NOMO-1 treated with dmso at 0.1 percent for 144 hours (cell line): ENCODE results near the gene SPIN2B.

Experiments used
- DNase-seq: peaks from one replicate; lab custom pipeline; 2025; ENCODE audit not compliant: unreplicated experiment; lab: John Stamatoyannopoulos, UW

SPIN2B gene

DNA sequence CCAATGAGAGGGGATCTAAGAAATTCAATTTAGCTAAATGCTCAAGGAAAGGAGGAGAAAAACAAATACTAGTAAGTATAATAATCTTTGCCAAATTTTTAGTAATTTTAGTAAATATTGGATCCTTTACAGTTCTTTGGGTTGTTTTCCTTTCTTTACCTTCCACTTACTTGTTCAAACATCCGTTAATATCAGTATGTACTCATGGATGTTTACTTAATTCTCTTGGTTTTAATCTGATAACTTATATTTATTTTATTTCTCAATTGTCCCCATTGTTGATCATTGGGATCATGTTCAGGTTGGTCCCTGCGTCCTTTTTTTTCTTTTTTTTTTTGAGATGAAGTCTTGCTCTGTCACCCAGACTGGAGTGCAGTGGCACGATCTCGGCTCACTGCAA is 46.9 kb downstream of the SPIN2B start:
- no peak for DNase-seq

DNA sequence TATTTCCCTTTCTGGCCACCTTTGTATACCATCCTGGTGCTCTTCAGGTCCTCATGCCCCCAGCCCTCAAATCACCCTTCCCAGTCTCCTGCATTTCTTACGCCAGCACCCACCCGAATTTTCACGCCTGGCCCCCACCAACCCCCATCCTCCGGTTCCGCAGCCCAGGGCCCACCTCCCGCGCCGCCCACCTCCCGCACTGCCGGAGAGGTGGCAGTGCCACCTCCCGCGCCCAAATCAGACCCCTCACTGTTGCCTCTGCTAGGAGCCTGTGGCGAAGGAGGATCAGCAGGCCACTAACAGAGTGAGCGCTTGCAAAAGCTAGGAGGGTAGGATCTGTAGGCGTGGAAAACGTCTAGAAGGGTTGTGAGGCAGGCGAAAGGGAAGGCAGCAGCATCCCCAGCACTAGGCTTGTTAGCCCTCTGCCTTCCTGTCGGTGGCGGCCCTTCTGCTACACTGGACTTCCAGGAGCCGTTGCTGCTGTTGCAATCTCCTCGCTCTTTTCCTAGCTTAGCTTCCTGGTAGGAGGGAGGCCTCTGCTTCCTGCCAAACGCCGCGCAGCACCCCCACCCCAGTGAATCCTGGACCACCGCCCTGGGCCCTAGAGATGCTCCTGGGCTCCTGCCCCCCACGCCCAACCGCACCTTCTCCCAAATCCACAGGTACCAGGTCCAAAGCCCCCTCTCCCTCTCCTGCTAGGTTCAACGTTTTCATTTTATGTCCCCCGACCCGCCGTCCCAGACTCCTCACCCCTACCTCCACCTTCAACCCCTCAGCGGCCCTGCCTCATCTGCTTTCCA is 51.0 kb downstream of the SPIN2B start:
- DNase-seq: no peak
